NB4 (cell line): ENCODE results near the gene KIAA0319L.

Source experiments
- DNase-seq: peaks from one replicate; pipeline ENCODE4 v3.0.0; 2010; ENCODE audit warnings: low read depth
- H3K4me3 ChIP-seq: one replicate; pipeline ENCODE4 v1.5.1; 2011; ENCODE audit warnings: mild to moderate bottlenecking, low read depth, low read length, moderate library complexity
- CTCF ChIP-seq: IDR thresholded peaks from one replicate; pipeline ENCODE4 v1.5.1; 2012; ENCODE audit warnings: low read depth, low read length
- MAX ChIP-seq: IDR thresholded peaks from 2 replicates; pipeline ENCODE4 v1.6.1; 2011; ENCODE audit warnings: low read depth, low read length
- MYC ChIP-seq: IDR thresholded peaks from 2 replicates; pipeline ENCODE4 v1.6.1; 2011; ENCODE audit warnings: low read depth, low read length
- POLR2A ChIP-seq: IDR thresholded peaks from 2 replicates; pipeline ENCODE4 v1.6.1; 2011; ENCODE audit warnings: mild to moderate bottlenecking; ENCODE audit not compliant: insufficient read length; ENCODE audit errors: extremely low read depth

Gene KIAA0319L

GRCh38 chr1:35556484-35557117 is 602 bp downstream of the KIAA0319L start:
- peak overlapping the region; percentile 82 for H3K4me3 ChIP-seq
- DNase-seq, result no peak
- no peak for TF ChIP-seq POLR2A
- no peak; the same call in 1 of the 2 replicates for TF ChIP-seq MAX
- TF ChIP-seq MYC, result no peak; the same call in 1 of the 2 replicates
- TF ChIP-seq CTCF, result no peak

GRCh38 chr1:35555601-35556477 is 1.4 kb downstream of the KIAA0319L start:
- H3K4me3 ChIP-seq, result peak overlapping the region; percentile 82
- DNase-seq, result no peak
- TF ChIP-seq MYC (no peak), POLR2A (no peak)

GRCh38 chr1:35555212-35555584 is 2.0 kb downstream of the KIAA0319L start:
- no peak for DNase-seq
- no peak for TF ChIP-seq POLR2A
- TF ChIP-seq MYC, result no peak
- no peak for TF ChIP-seq CTCF
- no peak overlapping the region for H3K4me3 ChIP-seq

- TF ChIP-seq POLR2A, result no peak
- TF ChIP-seq MYC, result no peak
- TF ChIP-seq MAX, result no peak
- TF ChIP-seq CTCF, result no peak
- DNase-seq, result no peak
- H3K4me3 ChIP-seq, result no peak overlapping the region
Measured at GRCh38 chr1:35554266-35555211, 2.7 kb downstream of the KIAA0319L start.

GRCh38 chr1:35553851-35554250 is 3.4 kb downstream of the KIAA0319L start:
- no peak for DNase-seq
- TF ChIP-seq MAX (no peak), MYC (no peak), CTCF (no peak), POLR2A (no peak)
- no peak overlapping the region for H3K4me3 ChIP-seq

- TF ChIP-seq MYC (no peak), POLR2A (no peak), CTCF (no peak), MAX (no peak)
- DNase-seq, result no peak
- no peak overlapping the region for H3K4me3 ChIP-seq
Measured at GRCh38 chr1:35546614-35547013, 10.6 kb downstream of the KIAA0319L start.
